ENCODE results near the gene RILPL2.
"Not testable (repeated sequence)": the region's sequence is repeated elsewhere in the genome, so short reads cannot be mapped to it uniquely, and the experiment has no call there.

The RILPL2 gene

DNA sequence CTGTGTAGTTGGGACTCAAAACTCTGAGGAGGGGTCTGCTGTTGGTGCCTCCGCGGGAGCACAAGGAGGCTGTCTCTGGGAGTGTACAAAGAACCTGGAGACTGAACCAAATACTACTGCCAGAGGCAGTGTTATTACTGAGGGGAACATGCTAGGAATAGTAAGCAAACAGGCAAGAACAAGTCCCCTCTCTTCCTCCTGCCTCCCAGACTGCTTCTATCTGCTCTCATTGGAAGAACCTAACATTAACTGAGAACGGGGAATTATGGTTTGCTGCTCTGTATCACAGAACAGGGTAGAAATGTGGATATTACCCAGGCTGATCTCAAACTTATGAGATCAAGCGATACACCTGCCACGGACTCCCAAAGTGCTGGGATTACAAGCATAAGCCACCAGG, 57.1 kb downstream of the RILPL2 start:
- no peak for DNase-seq

DNA sequence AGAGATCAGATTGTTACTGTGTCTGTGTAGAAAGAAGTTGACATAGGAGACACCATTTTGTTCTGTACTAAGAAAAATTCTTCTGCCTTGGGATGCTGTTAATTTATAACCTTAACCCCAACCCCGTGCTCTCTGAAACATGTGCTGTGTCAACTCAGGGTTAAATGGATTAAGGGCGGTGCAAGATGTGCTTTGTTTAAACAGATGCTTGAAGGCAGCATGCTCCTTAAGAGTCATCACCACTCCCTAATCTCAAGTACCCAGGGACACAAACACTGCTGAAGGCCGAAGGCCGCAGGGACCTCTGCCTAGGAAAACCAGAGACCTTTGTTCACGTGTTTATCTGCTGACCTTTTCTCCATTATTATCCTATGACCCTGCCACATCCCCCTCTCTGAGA, 64.1 kb downstream of the RILPL2 start:
- not testable (repeated sequence) for DNase-seq

DNA sequence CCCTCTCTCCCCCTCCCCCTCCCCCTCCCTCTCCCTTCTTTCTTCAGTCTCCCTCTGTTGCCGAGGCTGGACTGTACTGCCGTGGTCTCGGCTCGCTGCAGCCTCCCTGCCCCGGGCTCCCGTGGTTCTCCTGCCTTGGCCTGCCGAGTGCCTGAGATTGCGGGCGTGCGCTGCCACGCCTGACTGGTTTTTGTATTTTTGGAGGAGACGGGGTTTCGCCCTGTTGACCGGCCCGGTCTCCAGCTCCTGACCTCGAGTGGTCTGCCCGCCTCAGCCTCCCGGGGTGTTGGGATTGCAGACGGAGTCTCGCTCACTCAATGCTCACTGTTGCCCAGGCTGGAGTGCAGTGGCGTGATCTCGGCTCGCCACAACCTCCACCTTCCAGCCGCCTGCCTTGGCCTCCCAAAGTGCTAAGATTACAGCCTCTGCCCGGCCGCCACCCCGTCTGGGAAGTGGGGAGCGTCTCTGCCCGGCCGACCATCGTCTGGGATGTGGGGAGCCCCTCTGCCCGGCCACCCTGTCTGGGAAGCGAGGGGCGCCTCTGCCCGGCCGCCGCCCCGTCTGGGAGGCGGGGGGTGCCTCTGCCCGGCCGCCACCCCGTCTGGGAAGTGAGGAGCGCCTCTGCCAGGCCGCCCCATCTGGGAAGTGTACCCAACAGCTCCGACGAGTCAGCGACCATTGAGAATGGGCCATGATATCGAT, 64.7 kb downstream of the RILPL2 start:
- DNase-seq = not testable (repeated sequence)

DNA sequence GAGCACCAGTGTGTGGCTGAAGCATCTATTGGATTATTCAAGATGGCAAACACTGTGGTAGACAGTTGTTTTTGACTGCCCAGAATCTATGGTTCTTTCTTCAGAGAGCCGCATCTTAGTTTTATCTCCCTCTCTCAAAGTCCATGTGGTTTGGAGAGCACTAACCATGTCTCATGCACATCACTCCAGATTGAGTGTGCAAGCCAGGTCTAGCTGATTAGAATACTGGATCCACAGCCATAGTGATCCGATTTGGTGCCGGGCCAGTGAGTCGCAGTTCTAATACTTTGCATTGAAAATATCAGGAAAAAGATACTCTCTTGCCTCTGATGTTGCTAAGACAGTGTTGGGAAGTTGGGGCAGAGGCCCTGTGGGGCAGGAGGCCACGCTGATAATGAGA, 67.3 kb downstream of the RILPL2 start:
- no peak for DNase-seq

DNA sequence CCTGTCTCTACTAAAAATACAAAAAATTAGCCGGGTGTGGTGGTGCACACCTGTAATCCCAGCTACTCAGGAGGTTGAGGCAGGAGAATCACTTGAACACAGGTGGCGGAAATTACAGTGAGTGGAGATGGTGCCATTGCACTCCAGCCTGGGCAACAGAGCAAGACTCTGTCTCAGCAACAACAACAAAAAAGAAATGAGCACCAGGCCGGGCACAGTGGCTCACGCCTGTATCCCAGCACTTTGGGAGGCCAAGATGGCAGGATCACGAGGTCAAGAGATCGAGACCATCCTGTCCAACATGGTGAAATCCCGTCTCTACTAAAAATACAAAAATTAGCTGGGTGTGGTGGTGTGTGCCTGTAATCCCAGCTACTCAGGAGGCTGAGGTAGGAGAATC, 68.1 kb downstream of the RILPL2 start:
- DNase-seq = not testable (repeated sequence)

DNA sequence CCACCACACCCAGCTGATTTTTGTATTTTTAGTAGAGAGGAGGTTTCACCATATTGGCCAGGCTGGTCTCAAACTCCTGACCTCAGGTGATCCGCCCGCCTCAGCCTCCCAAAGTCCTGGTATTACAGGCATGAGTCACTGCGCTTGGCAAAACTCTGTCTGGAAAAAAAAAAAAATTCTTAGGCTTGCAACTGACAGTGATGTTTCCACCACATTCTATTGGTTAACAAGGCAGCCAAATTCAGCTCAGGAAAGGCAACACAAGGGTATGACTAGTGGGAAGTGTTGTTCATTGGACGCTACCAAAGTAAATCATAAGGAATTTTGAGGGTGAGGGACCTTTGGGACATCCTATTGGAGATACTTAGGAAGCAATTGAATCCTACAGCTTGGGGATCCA, 69.0 kb downstream of the RILPL2 start:
- no peak for DNase-seq

Measured in NK-92 treated with Interleukin-12 subunit alpha and Interleukin-12 subunit beta, amount 100 ng/mL, for 24 hours (cell line).